SW480 (cell line): ENCODE results near the gene NBEAL2.

Experiments used
- DNase-seq: peaks from one replicate; pipeline ENCODE4 v3.0.0-alpha.2; 2016; ENCODE audit warnings: low spot score

The NBEAL2 gene

DNA sequence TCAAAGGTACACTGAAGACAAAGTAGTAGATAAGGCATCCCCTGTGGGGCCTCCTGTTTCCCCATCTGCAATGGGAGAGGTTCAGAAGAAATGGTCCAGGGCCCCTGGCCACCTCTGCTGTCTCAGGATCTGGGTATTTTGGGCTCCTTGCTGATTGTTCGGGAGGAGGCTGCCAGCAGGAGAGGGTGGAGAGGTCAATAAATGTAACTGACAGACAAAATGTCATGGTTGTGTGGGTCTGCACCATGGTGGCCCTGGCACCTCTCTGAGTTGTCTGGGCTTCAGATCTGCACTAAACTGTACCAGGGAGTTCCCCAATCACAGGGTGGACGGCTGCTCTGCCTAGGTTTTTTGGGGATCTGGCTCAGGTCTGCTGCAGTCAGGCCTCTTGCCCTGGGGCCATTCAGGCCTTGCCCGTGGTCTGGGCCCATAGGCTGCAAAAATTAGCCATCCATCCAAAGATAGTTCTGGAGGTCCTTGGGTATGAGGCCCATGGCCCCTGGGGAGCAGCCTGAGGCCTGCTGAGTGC, 7.4 kb downstream of the NBEAL2 start:
- DNase-seq, result no peak

DNA sequence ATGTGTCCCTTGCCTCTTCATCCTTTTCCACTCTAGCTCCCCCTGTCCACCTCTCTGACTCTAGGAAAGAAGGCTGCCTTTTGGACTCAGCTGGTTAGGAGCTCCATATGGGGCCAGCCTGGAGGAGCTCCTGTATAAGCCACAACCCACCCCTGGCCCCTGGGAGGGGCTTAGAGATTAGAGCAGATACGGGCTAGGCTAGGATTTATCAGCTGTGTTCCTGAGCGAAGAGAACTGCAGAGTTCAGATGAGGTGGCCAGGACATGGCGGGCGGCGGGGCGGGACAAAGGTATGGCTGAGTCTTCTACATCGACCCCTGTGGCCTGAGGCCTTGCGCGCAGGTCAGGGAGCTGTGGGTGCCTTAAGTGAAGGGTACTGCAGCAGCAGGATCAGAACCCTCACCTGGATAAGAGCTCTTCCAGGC, 7.9 kb downstream of the NBEAL2 start:
- no peak for DNase-seq

DNA sequence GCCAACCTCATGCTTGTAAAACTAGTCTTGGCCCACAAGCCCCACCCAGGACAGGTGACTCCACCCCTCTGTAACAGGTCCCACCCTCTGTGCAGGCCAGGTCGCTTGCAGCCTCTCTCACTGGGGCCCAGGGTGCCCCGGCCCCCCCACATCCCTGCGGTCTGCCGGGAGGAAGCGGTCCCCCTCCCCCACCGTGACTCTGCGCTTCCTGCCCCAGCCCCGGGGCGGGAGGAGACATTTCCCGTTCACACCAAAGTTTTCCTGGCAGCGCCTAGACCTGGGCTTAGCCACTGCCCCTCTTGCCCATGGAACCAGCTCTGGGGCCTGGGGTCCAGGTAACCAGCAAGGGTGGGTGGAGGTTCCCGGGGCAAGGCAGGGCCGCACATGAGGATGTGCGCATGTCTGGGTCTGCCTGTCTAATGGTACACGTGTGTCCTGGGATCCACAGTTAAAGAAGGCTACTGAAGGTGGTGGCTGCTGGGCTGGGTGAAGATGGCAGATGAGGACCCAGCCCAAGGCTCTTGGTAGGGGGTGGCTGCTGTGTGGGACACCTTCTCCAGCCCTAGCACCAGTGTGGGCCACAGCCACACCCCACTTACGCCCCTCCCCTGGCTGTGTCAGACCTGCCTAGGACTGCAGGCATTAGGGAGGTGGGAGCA, 8.4 kb downstream of the NBEAL2 start:
- DNase-seq, result peak; percentile 64

DNA sequence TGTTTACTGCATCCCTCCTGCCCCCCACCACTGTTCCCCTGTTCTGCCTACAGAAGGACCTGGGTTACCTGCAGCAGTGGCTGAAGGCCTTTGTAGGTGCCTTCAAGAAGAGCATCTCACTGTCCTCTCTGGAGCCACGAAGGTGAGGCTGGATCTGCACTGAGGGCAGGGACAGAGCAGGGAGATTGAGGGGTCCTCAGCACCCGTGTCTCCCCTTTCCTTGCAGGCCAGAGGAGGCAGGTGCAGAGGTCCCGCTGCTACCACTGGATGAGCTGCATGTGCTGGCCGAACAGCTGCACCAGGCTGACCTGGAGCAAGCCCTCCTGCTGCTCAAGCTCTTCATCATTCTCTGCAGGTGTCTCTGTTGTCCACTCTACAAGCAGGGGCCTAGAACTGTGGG, 9.2 kb downstream of the NBEAL2 start:
- DNase-seq, result no peak

DNA sequence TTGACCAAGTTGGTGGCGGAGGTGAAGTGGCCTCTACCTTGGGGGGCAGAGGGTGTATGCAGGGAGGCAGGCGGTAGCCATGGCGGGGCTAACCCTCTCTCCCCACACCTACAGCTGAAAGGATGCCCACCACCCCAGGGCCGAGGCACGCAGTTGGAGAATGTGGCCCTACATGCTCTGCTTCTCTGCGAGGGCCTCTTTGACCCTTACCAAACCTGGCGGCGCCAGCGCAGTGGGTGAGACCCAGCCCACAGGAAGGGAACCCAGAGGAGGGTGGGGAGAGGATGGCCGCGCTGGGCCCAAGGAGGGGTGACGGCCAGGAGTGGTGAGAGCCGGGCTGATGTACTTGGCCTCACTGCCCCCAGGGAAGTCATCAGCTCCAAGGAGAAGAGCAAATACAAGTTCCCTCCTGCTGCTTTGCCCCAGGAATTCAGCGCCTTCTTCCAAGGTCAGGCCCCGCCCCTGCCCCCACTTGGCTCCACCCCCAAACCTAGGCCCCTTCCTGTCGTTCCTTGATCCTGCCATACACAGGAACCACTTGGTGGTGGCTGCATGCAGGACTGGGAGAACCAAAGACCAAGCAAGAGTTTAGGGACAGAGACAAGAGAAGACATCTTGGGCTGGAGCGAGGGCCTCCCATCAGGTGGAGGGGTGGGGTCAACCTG, 9.8 kb downstream of the NBEAL2 start:
- no peak for DNase-seq

DNA sequence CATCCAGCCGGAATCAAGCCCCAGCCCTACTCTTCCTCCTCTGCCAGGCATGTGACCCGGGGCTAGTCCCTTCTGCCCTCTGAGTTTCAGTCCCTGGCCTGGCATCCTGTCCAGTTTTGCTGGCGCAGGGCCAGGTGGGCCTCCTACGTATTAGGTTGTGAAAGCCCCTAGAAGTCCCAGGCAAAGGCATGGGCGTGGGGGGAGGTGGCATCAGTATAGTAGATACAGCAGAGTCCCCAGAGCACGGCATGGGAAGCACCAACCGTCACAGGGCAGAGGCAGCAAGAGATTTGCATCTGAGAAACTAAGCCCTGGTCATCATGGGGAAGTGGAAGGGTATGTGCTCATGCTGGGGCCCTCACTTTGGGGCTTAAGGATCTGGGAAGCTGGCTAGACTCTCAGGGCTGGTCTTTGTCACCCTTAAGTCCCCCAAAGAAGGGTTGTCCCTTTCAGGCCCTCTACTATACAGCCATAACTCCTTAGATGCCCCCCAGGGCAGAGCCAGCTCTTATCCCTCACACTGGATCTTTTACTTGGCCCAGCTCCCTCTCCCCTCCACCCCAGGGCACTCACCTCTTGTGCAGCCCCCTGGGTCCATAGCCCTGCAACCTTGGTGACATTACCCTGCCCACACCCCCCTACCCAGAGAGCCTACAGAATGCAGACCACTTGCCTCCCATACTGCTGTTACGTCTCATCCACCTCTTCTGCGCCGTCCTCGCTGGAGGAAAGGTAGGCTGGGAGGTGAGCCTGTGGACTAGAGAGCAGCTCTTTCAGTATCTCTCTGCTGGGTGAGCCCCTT, 11.3 kb downstream of the NBEAL2 start:
- DNase-seq, result no peak

DNA sequence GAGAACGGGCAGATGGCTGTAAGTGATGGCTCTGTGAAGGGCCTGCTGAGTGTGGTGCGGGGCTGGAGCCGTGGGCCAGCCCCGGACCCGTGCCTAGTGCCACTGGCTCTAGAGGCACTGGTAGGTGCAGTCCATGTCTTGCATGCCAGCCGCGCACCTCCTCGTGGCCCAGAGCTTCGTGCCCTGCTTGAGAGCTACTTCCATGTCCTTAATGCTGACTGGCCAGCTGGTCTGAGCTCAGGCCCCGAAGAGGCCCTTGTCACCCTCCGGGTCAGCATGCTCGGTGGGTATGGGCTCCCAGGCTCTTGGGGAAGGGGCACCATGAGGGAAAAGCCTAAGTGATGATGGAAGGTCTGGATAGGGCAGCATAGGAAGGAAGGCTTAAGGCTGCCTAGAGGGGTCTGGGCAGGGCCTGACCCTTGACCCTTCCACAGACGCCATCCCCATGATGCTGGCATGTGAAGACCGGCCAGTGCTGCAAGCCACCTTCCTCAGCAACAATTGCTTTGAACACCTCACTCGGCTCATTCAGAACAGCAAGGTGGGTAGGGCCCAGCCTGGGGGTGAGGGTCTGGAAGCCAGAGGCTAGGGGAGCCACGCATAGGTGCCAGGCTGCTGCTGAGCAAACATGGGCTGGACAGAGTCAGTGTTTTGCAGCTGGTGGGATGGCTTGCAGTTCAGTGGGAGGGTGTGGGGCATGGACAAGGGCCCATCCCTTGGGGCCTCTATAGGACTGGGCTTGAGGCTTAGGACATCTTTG, 12.1 kb downstream of the NBEAL2 start:
- no peak for DNase-seq

DNA sequence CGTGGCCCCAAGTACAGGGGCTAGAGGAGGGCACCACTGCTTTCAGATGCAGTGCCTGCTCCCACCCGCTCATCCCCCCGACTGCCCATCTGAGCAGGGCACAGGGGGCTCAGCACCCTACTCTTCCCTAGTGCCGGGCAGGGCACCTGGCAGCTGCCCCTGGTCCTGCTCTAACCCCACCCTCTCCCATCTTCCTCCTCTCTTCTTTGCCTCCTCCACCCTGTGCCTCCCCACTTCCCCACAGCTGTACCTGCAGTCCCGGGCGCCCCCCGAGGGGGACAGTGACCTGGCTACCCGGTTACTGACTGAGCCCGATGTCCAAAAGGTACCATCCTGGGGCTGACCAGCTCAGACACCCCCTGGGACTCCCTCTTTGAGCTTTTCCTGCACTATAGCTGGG, 12.8 kb downstream of the NBEAL2 start:
- no peak for DNase-seq

DNA sequence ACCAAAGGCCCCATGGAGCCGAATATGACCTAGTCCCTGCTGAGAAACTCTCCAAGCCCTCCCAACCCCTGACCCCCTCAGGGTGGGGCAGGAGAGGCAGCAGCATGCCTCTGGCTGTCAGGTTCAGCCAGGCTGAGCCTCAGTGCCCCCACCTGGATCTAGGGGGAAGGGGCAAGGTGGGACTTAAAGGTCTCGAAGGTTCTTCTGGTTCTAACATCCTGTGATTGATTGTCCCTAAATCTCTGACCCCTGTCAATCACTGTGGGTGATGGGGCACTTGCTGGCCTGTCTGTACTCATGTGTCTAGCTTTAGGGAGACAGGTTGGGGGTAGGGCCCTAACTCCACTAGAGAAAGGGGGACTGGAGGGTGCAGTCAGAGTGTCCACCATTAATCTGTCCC, 13.8 kb downstream of the NBEAL2 start:
- no peak for DNase-seq

DNA sequence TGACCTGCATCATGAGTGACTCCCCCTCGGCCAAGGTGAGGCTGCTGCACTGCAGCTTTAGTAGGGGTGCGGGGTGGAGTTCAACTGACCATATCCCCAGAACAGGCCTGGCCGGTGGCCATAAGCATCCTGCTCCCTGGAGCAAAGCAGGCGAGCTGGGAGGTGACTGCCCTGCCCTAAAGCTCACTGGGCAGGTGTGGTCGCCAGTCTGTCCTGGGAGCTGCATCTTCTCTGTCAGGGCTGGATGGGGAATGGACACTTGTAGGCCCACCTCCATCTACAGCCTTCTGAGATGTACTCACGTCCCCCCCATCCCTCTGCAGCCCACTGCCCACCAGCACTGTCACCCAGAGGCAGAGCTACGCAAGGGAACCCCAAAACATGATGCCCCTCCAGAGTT, 14.5 kb downstream of the NBEAL2 start:
- DNase-seq, result no peak

DNA sequence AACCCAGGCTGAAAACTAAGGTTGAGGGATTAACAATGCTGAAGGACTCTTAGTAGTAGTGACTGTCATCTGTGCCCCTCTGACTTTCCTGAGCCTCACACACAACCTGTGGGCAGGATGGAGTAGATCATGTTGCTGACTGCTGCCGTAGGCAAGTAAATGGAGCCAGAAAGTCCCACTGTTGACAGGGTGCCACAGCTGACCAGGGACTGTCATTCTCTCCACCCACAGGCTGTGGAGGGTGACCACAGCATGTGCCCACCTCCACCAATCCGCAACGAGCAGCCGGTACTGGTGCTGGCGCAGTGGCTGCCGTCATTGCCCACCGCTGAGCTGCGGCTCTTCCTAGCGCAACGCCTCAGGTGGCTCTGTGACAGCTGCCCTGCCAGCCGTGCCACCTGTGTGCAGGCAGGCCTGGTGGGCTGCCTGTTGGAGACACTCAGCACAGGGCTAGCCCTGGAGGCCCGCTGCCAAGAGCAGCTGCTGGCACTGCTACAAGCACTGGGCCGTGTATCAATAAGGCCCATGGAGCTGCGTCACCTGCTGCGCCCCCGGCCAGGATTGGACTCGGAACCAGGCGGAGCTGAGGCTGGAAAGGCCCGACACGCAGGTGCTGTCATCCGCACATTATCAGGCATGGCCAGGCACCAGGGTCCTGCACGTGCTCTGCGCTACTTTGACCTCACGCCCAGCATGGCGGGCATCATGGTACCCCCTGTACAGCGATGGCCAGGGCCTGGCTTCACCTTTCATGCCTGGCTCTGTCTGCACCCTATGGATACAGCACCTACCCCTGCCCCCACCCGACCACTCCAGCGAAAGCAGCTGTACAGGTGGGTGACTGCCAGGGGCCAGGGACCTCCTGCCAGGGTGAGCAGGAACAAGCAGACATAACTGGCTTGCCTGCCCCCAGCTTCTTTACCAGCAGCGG, 15.6 kb downstream of the NBEAL2 start:
- DNase-seq, result no peak

DNA sequence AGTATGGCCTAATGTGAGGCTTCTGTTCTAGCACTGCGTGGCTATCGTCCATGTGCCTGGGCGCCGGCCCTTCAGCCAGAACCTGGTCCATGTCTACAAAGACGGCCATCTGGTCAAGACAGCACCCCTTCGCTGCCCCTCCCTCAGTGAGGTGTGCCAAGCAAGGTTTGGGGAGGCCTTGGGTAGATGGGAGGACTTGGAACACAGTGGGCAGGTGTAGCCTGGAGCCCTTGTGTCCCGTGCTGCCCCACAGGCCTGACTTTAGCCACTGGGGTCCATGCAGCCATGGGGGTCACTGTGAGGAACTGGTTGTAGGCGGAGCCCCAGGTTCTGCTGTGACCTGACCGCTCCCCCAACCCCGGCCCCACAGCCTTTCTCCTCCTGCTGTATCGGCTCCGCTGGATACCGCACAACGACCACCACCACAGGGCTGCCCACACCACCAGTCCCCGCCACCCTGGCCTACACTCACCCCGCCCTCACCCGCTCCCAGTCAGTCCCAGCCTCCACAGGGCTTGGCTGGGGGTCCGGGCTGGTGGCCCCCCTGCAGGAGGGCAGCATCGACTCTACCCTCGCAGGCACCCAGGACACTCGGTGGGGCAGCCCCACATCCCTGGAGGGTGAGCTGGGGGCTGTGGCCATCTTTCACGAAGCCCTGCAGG, 16.6 kb downstream of the NBEAL2 start:
- no peak for DNase-seq

DNA sequence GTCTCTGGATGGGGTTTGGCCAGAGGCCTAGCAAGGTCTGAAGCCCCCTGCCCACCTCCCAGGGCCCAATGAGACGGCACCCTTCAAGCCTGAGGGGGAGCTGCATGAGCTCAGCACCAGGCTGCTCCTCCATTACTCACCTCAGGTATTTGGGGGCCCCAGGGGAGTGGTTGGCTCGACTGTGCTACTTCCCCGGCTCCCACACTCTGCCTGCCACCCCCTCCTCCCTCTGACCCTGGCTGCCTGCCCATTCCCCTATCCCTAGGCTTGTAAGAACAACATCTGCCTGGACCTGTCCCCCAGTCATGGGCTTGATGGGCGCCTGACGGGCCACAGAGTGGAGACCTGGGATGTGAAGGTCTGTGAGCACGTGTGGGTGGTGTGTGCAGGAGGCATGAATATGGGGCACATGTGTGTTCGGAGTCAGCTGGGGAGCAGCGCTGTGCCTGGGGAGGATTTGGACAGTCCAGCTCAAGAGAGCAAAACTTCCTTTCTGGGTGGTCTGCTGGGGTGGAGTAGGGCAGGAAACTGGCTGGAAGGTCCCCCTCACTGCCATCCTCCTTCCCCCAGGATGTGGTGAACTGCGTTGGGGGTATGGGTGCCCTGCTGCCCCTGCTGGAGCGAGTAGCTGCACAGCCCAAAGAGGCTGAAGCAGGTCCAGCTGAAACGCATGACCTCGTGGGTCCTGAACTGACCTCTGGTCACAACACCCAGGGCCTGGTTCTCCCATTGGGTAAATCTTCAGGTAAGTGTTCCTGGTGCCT, 17.4 kb downstream of the NBEAL2 start:
- no peak for DNase-seq

DNA sequence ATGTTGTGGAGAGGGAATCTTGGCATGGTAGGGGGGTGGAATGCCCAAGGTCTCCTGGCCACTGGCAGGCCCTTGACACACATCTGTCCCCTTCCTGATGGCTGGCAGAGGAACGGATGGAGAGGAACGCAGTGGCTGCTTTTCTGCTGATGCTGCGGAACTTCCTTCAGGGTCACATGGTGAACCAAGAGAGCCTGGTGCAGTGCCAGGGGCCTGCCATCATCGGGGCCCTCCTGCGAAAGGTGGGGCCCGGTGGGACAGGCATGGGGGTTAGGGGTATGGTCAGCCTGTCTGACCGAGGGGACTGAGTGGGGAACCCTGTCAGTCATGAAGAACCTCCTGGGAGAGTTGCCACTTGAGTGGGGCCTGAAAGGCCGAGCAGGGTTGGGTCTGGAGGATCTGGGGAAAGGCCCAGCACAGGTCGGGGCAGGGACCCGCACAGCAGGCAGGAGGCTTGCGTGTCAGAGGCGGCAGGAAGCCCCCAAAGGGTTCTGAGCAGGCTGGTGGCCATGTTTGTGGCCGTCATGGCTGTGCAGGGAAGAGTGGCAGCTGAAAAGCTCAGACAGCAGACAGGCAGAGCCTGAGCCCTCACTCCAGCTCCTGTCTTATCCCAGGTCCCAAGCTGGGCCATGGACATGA, 18.1 kb downstream of the NBEAL2 start:
- DNase-seq, result no peak

DNA sequence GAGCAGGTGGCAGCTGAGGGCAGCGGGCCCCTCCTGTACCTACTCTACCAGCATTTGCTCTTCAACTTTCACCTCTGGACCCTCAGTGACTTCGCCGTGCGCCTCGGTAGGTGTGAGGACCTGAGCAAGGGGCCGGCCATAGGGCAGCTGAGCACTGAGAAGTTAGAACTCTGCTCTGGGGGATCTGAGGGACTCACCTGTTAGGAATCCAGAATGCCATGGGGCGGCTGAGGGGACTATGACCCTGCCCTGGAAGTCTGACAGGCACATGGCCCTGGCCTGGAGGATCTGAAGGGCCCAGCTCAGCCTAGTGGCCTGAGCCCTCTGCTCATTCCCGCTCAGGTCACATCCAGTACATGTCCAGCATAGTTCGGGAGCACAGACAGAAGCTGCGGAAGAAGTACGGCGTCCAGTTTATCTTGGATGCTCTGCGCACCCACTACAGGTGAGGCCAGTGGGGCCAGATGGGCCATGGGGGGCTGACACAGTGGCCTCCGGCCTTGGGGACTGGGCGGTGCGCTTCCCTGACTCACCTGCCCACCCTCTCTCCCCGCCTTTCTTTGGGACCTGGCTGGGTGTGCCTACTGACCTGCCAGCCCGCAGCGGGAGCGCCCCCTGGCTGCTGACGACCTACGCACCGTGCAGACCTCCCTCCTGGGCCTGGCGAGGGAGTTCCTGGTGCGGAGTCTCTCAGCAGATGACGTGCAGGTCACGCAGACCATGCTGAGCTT, 18.8 kb downstream of the NBEAL2 start:
- DNase-seq, result peak; percentile 54

DNA sequence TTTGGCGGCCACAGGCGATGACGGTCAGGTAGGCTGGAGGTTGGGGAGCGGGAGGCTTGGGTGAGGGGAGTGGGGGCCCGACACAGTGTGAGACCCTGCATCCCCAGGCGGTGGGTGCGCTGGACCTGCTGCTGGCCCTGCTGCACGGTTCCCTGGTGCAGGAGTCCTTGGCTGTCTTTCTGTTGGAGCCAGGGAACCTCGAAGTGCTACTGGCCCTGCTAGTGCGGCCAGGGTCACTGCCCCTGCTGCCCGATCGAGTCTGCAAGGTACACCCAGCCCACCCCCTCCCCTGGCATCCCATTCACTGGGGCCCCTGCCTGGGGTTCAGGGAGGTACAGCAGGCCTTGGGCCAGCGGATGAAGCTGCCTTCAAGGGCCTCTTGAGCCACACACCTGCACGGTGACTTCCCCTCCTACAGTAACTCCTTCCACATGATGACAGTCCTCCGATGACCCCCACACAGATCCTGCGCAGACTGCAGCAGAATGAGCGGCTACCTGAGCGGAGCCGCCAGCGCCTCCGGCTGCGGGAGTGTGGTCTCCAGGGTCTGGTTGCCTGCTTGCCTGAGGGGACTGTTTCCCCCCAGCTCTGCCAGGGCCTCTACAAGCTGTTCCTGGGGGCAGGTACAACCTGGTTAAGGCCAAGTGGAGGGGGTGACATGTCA, 19.5 kb downstream of the NBEAL2 start:
- no peak for DNase-seq

DNA sequence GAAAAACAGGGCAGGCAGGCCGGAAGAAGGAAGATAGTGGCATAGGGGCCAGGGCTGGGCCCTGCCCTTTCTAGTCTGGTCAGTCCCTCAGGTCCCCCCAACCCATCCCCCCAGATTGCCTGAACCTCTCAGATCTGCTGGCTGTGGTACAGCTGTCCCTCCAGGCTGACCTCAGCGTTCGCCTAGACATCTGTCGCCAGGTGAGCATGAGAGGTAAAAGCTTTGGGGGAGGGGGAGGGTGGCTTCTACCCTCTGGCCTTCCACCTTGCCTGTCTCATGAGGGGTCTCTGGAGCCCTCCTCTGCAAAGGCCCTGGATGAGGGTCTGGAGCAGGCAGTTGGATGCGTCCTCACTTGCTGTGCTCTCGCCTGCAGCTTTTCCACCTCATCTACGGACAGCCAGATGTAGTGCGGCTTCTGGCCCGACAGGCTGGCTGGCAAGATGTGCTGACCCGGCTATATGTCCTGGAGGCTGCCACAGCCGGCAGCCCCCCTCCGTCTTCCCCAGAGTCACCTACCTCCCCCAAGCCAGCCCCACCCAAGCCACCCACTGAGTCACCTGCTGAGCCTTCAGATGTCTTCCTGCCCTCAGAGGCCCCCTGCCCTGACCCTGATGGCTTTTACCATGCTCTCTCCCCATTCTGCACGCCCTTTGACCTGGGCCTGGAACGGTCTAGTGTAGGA, 20.2 kb downstream of the NBEAL2 start:
- no peak for DNase-seq
